GM12878 (cell line): ENCODE measurements around the gene C10orf71. TPM values are rescaled to one million over a fixed set of nuclear protein-coding genes. Genes with fewer than 3 reads are reported as not detected.

Experiments
- ATAC-seq: fragments of 200-7000 bp; cut with Tn5 transposase; 3 replicates; pipeline ENCODE4 v1.9.1; 2020; ENCODE audit warnings: mild to moderate bottlenecking, moderate library complexity
- BruUV-seq: library from RNA; stranded (reverse); fragments of 400-500 nt; replicated peaks from 2 replicates; lab custom pipeline; 2021; lab: Mats Ljungman, UMichigan
- CTCF ChIA-PET: fragments of 300-600 bp; sonication (Branson Sonifier 250); formaldehyde crosslinking; extraction: SDS; loops from one replicate; lab custom pipeline; 2021; ENCODE audit warnings: inconsistent platforms; lab: Yijun Ruan, JAX
- POLR2A ChIA-PET: fragments of 350-600 bp; formaldehyde crosslinking; extraction: SDS; loops from one replicate; lab custom pipeline; 2021; ENCODE audit warnings: inconsistent platforms; lab: Charles Lee
- RAD21 ChIA-PET: fragments of 300-600 bp; sonication (Branson Sonifier 250); formaldehyde crosslinking; loops from one replicate; lab custom pipeline; 2023; ENCODE audit warnings: antibody characterized with exemption; ENCODE audit not compliant: unreplicated experiment; lab: Charles Lee
- SMC1A ChIA-PET: fragments of 300-600 bp; sonication (Branson Sonifier 250); formaldehyde crosslinking; loops from one replicate; lab custom pipeline; 2023; ENCODE audit not compliant: unreplicated experiment, uncharacterized antibody; lab: Charles Lee
- DNase-seq: peaks from one replicate; pipeline ENCODE4 v3.0.0-alpha.2; 2011; ENCODE audit warnings: low read depth, low spot score
- FAIRE-seq: peaks from 3 replicates; lab custom pipeline; 2011; peaks lifted over from hg19 to GRCh38; lab: Jason Lieb, UNC
- H2AFZ ChIP-seq: 2 replicates; pipeline ENCODE4 v1.6.0; 2011; ENCODE audit warnings: low read depth, low read length, control low read depth; ENCODE audit not compliant: control insufficient read depth
- H3K27ac ChIP-seq: 2 replicates; pipeline ENCODE4 v1.5.1; 2011; ENCODE audit warnings: control low read depth; ENCODE audit not compliant: control insufficient read depth, insufficient read depth
- H3K27me3 ChIP-seq, 2 experiments: replicated peaks in 1 of 2; 2 replicates each; pipeline versions ENCODE4 v1.6.0 to v1.6.1; 2011; ENCODE audit warnings: low read length in 1 of 2; ENCODE audit not compliant: control insufficient read depth in 2 of 2, insufficient read depth in 2 of 2
- H3K36me3 ChIP-seq, 2 experiments: 2 replicates each; pipeline ENCODE4 v1.5.1; 2011; ENCODE audit warnings: low read length in 1 of 2; ENCODE audit not compliant: control insufficient read depth in 2 of 2, insufficient read depth in 2 of 2
- H3K4me1 ChIP-seq: 2 replicates; pipeline ENCODE4 v1.6.1; 2011; ENCODE audit warnings: mild to moderate bottlenecking, low read length, moderate library complexity, mixed read lengths; ENCODE audit not compliant: control insufficient read depth, insufficient read depth
- H3K4me2 ChIP-seq: 2 replicates; pipeline ENCODE4 v1.6.0; 2011; ENCODE audit warnings: control low read depth; ENCODE audit not compliant: control insufficient read depth, insufficient read depth
- H3K4me3 ChIP-seq: fragments of 200-600 bp; sonication (generic); 2 replicates; pipeline ENCODE4 v1.5.1; 2016
- H3K79me2 ChIP-seq: 2 replicates; pipeline ENCODE4 v1.6.0; 2011; ENCODE audit warnings: low read length; ENCODE audit not compliant: control insufficient read depth, insufficient read depth
- H3K9ac ChIP-seq: 2 replicates; pipeline ENCODE4 v1.8.0; 2011; ENCODE audit warnings: low read length, control low read depth, mixed read lengths; ENCODE audit not compliant: control insufficient read depth, insufficient read depth
- H3K9me3 ChIP-seq: replicated peaks from 3 replicates; pipeline ENCODE4 v1.5.1; 2011; ENCODE audit warnings: mild to moderate bottlenecking, low read length; ENCODE audit not compliant: control insufficient read depth, insufficient read depth
- H4K20me1 ChIP-seq: 2 replicates; pipeline ENCODE4 v1.6.0; 2011; ENCODE audit not compliant: control insufficient read depth, insufficient read depth
- CBFB ChIP-seq: IDR thresholded peaks from 2 replicates; pipeline ENCODE4 v1.6.1; 2016; ENCODE audit warnings: antibody characterized with exemption, low read depth
- CBX3 ChIP-seq: fragments of 200-600 bp; sonication (generic); IDR thresholded peaks from 2 replicates; pipeline ENCODE4 v1.6.1; 2016; ENCODE audit warnings: low read depth, borderline replicate concordance
- JUND ChIP-seq: IDR thresholded peaks from 2 replicates; pipeline ENCODE4 v1.6.1; 2012; ENCODE audit warnings: low read depth, mild to moderate bottlenecking, low read length, improper control_type of control experiment, moderate library complexity
- MXI1 ChIP-seq: fragments of 150-350 bp; IDR thresholded peaks from 2 replicates; pipeline ENCODE4 v1.6.1; 2011; ENCODE audit warnings: low read depth, mild to moderate bottlenecking, inconsistent platforms, low read length, improper control_type of control experiment
- NFIC ChIP-seq: IDR thresholded peaks from 2 replicates; pipeline ENCODE4 v1.6.1; 2012; ENCODE audit warnings: low read depth, mild to moderate bottlenecking, inconsistent platforms, low read length, moderate library complexity
- PBX3 ChIP-seq: IDR thresholded peaks from 2 replicates; pipeline ENCODE4 v1.6.1; 2011; ENCODE audit warnings: mild to moderate bottlenecking, low read depth, low read length, moderate library complexity; ENCODE audit not compliant: insufficient replicate concordance
- POLR2AphosphoS2 ChIP-seq: IDR thresholded peaks from 2 replicates; pipeline ENCODE4 v1.6.1; 2011; ENCODE audit warnings: low read depth, mild to moderate bottlenecking, low read length, improper control_type of control experiment, moderate library complexity
- SP1 ChIP-seq: IDR thresholded peaks from one replicate; pipeline ENCODE4 v1.6.1; 2011; ENCODE audit warnings: low read depth, low read length
- SUZ12 ChIP-seq: fragments of 200-600 bp; sonication (generic); IDR thresholded peaks from one replicate; pipeline ENCODE4 v1.6.1; 2018; ENCODE audit warnings: antibody characterized with exemption, mild to moderate bottlenecking; ENCODE audit not compliant: unreplicated experiment
- YY1 ChIP-seq: IDR thresholded peaks from 2 replicates; pipeline ENCODE4 v1.6.1; 2011; ENCODE audit warnings: low read depth, mild to moderate bottlenecking, low read length
- ZNF687 ChIP-seq: fragments of 450-650 bp; IDR thresholded peaks from 2 replicates; pipeline ENCODE4 v1.6.1; 2017; ENCODE audit warnings: mild to moderate bottlenecking, moderate library complexity
- WGBS: methylation state at CpG from one replicate; pipeline ENCODE4 v1.1.6; 2016; ENCODE audit warnings: low lambda C conversion rate; ENCODE audit not compliant: insufficient replicate concordance, insufficient coverage; ENCODE audit errors: missing lambda C conversion rate; 5-methylcytosine and 5-hydroxymethylcytosine counted together
- in situ Hi-C: fragments of 300-500 bp; cut with MboI; formaldehyde crosslinking; loops from 9 replicates; pipeline ENCODE4 v1.14.3; 2018; ENCODE audit warnings: mixed read lengths
- intact Hi-C: fragments of 100-400 bp; cut with micrococcal nuclease; formaldehyde crosslinking; loops from one replicate; pipeline ENCODE4 v1.14.2; 2022; ENCODE audit not compliant: unreplicated experiment
- polyA plus RNA-seq, 11 experiments: library from polyadenylated mRNA; depleted of rRNA in 4 of 11; unstranded in 6 of 11; stranded (reverse) in 5 of 11; fragments of >200 nt; fragmentation: Nextera tagmentation in 4 of 11; fragmentation: Illumina TruSeq in 1 of 11; extraction: Ambion mirVana in 4 of 11; extraction: Trizol in 1 of 11; gene quantifications; 1 replicate in 1 of 11; 2 replicates in 10 of 11; pipeline versions ENCODE4 v1.2.1 to v1.2.3, GENCODE V29; 2011 to 2016; ENCODE audit warnings: inconsistent platforms in 2 of 11, missing spikeins in 2 of 11, low read depth in 1 of 11
- total RNA-seq, 4 experiments: library from RNA; depleted of rRNA in 3 of 4; stranded (reverse); fragments of >200 nt in 3 of 4; fragmentation: Illumina TruSeq in 1 of 4; extraction: Trizol in 1 of 4; gene quantifications; 2 replicates each; pipeline versions ENCODE4 v1.2.1 to v1.2.3, GENCODE V29; 2013 to 2021
- TF ChIP-seq, protein P1 (sequence below): fragments of 450-650 bp; IDR thresholded peaks from 2 replicates; pipeline ENCODE4 v1.6.1; 2017; ENCODE audit warnings: low read depth, mild to moderate bottlenecking, moderate library complexity
- TF ChIP-seq, protein P2 (sequence below): fragments of 450-650 bp; IDR thresholded peaks from 2 replicates; pipeline ENCODE4 v1.6.1; 2016; ENCODE audit warnings: mild to moderate bottlenecking
- TF ChIP-seq, protein P3 (sequence below): fragments of 450-650 bp; conservative IDR thresholded peaks from 2 replicates; pipeline ENCODE4 v1.6.1; 2017; ENCODE audit warnings: mild to moderate bottlenecking, moderate library complexity

The C10orf71 gene
- total and polyA plus RNA-seq, 10 of the 15 experiments (the other 5 are each of a cell fraction or from before 2014, with no cell fraction given): not detected

DNA sequence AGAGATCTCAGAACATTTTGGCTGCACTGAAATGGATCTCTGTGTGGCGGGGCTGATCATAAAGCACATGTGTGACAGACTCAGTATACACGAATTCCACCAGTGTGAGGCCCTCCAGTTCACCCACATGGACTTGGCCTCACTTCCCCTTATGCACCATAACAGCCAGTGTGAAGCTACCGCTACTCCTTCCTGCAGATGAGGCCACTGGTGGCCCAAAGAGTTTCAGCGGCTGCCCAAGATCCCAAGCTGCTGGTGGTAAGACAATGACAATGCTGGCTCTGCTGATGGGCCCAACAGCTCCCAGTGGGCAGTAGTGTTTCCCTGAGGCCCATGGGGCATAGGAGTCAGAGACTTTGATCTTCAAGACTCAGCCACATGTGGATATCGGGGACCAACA is 21.0 kb upstream of the C10orf71 start:
- ChIA-PET CTCF (interaction anchor here (0.9 kb wide), 1 partner anchor 171 kb away, joined by 3 read pairs; no protein-coding TSS in a partner anchor), SMC1A (no interaction called here), RAD21 (interaction anchor here (1.1 kb wide), 1 partner anchor 19 kb away, joined by 3 read pairs; no protein-coding TSS in a partner anchor), POLR2A (no interaction called here)
- BruUV-seq: no TSS peak
- WGBS: 32% methylated on average over 5 of the region's 5 CpGs
- Histone ChIP-seq H3K9me3 (no peaks in the 10 kb centered on the region), H3K79me2 (no peaks in the 10 kb centered on the region), H3K27ac (no peak overlapping the region), H3K4me3 (no peak overlapping the region), H4K20me1 (no peaks in the 10 kb centered on the region), H3K27me3 (no peaks in the 10 kb centered on the region; a peak in 3 of 4 replicates), H2AFZ (no peak overlapping the region), H3K4me2 (no peak overlapping the region), H3K36me3 (no peaks in the 10 kb centered on the region), H3K4me1 (no peaks in the 10 kb centered on the region), H3K9ac (no peak overlapping the region)
- ATAC-seq (no peak), DNase-seq (no peak), FAIRE-seq (no peak)
- in situ Hi-C loops: no loop called here
- intact Hi-C loops: no loop called here
- TF ChIP-seq SP1: no peak
- TF ChIP-seq ZNF687: no peak
- no peak for TF ChIP-seq YY1
- TF ChIP-seq, protein P1, sequence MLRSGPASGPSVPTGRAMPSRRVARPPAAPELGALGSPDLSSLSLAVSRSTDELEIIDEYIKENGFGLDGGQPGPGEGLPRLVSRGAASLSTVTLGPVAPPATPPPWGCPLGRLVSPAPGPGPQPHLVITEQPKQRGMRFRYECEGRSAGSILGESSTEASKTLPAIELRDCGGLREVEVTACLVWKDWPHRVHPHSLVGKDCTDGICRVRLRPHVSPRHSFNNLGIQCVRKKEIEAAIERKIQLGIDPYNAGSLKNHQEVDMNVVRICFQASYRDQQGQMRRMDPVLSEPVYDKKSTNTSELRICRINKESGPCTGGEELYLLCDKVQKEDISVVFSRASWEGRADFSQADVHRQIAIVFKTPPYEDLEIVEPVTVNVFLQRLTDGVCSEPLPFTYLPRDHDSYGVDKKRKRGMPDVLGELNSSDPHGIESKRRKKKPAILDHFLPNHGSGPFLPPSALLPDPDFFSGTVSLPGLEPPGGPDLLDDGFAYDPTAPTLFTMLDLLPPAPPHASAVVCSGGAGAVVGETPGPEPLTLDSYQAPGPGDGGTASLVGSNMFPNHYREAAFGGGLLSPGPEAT: no peak
- no peak for TF ChIP-seq POLR2AphosphoS2
- TF ChIP-seq, protein P2, sequence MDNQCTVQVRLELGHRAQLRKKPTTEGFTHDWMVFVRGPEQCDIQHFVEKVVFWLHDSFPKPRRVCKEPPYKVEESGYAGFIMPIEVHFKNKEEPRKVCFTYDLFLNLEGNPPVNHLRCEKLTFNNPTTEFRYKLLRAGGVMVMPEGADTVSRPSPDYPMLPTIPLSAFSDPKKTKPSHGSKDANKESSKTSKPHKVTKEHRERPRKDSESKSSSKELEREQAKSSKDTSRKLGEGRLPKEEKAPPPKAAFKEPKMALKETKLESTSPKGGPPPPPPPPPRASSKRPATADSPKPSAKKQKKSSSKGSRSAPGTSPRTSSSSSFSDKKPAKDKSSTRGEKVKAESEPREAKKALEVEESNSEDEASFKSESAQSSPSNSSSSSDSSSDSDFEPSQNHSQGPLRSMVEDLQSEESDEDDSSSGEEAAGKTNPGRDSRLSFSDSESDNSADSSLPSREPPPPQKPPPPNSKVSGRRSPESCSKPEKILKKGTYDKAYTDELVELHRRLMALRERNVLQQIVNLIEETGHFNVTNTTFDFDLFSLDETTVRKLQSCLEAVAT: no peak
- TF ChIP-seq CBFB: no peak
- TF ChIP-seq PBX3: no peak
- TF ChIP-seq SUZ12: no peak
- TF ChIP-seq, protein P3, sequence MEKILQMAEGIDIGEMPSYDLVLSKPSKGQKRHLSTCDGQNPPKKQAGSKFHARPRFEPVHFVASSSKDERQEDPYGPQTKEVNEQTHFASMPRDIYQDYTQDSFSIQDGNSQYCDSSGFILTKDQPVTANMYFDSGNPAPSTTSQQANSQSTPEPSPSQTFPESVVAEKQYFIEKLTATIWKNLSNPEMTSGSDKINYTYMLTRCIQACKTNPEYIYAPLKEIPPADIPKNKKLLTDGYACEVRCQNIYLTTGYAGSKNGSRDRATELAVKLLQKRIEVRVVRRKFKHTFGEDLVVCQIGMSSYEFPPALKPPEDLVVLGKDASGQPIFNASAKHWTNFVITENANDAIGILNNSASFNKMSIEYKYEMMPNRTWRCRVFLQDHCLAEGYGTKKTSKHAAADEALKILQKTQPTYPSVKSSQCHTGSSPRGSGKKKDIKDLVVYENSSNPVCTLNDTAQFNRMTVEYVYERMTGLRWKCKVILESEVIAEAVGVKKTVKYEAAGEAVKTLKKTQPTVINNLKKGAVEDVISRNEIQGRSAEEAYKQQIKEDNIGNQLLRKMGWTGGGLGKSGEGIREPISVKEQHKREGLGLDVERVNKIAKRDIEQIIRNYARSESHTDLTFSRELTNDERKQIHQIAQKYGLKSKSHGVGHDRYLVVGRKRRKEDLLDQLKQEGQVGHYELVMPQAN: no peak
- TF ChIP-seq JUND: no peak
- no peak for TF ChIP-seq MXI1
- TF ChIP-seq NFIC: no peak
- no peak for TF ChIP-seq CBX3
